NAMALWA (cell line): ENCODE data around the gene C4orf50.
"Not testable (repeated sequence)": the region's sequence is repeated elsewhere in the genome, so short reads cannot be mapped to it uniquely, and the experiment has no call there.

Experiments
- DNase-seq: peaks from one replicate; pipeline ENCODE4 v3.0.0-alpha.2; 2015; ENCODE audit warnings: low spot score

Gene C4orf50

DNA sequence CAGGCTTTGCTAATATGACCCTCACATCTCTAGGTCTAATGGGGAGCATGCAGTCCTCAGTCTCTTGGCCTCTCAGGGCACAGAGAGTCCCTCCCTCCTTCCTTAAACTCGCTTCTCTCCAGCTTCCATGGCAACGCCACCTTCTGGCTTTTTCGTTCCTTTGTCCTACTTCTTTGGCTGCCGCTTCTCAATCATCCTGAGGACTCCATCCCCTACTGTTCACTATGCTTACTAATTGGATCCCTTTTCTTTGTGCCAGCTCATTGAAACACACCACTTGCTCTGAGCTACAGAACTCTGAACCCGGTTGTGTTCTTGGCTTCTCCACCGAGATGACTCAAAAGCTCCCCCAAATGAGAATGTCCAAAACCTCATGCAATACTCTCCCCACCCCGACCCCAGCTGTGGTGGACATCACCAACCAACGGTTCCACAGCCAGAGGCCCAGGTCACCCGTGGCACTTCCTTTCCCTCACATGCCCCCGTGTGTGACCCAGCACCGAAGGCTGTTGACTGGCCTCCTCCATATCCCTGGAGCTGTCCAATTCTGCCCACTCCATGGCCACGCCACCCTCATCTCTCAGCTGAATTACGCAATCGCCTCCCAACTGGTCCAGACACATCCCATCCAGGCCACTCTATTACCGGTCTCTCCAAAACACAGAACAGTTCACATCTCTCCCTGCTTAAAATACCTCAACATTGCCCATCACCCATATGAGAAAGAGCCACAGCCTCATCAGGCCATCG lies 160.0 kb downstream of the C4orf50 start:
- DNase-seq, result no peak

- DNase-seq, result no peak
Observed at GRCh38 chr4:5857199-5857598, 161.0 kb downstream of the C4orf50 start.

DNA sequence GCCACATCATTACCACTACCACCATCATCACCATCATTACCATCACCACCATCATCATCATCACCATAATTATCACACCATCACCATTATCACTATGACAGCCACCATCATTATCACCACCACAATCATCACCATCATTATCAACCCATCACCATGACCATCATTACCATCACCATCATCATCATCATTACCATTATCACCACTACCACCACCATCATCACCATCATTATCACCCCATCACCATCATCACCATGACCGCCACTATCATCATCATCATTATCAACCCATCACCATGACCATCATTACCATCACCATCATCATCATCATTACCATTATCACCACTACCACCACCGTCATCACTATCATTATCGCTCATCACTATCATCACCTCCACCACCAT lies 161.9 kb downstream of the C4orf50 start:
- DNase-seq, result not testable (repeated sequence)

DNA sequence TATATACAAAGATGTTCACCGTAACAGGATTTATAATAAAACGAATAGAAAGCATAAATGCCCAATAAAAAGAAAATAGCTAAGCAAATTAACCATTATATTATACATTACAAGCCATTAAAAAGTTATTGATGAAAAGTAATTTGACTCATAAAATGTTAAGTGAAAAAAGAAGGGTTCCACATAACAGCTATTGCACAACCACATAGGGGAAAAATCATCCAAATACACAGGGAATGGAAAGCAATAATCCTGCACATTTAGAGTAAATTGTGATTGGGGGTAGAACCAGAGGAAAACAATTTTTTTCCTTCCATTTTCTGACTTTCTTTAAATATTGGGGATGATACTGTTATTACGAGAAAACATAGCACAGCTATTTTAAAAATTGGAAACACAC lies 163.3 kb downstream of the C4orf50 start:
- no peak for DNase-seq

DNA sequence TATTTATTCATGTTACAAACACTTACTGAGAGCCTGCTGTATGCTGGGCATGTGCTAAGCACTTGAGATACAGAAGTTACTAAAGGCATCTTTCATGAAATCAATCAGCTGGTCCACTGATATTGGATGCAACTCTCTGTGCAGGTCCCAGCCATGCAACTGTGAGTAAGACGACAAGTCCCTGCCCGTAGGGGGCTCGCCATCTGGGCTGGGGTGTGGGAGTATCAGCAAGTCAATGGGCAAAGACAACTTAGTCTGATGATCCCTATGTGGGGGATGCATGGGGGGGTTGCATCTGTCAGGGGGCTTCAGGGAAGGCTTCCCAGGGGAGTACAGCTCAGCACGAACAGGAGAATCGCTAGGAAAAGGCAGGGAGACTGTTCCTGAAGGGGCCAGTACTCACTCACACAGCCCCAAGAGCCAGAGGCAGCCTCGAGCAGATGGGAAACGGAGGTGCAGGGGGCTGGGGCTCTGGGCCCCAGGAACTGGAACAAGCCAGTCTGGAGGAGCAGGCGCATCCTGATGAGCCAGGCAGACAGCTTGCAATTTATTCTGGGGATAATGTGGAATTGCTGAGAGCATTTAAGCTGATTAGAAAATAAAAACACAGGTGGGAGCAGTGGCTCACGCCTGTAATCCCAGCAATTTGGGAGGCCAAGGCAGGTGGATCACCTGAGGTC lies 165.6 kb downstream of the C4orf50 start:
- DNase-seq, result no peak

DNA sequence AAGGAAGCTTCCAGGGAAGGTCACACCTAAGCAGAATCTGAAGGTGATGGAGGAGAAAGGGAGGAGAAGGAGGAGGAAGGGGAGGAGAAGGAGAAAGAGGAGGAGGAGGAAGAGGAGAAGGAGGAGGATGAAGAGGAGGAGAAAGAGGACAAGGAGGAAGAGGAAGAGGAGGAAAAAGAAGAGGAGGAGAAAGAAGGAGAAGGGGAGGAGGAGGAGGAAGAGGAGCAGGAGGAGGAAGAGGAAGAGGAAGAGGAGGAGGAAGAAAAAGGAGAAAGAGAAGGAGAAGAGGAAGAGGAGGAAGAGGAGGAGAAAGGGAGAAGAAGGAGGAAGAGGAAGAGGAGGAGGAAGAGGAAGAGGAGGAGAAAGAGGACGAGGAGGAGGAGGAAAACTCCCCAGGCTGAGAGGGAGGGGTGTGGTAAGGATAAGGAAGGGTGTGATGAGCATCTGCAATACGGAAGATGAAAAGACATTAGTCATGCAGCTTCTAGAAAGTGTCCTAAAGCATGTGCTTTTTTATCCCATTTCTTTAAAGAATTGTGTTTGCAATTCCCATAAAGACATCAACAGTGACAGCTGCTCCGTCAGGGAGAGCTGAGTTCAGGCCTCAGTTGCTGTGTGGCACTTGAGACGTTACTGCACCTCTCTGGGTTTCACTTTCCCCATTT lies 166.5 kb downstream of the C4orf50 start:
- no peak for DNase-seq
